HG02571 (cell line): Measurements from ENCODE around the gene RGL3.
"Not testable (repeated sequence)": the region's sequence is repeated elsewhere in the genome, so short reads cannot be mapped to it uniquely, and the experiment has no call there.

Experiments
- ATAC-seq: cut with Tn5 transposase; IDR thresholded peaks from one replicate; pipeline ENCODE4 v1.9.1; 2021; ENCODE audit warnings: mild to moderate bottlenecking, moderate library complexity; ENCODE audit not compliant: unreplicated experiment

RGL3 gene

GRCh38 chr19:11418549-11419506, at the start of gene RGL3:
Gene RGL3 (minus strand): TSS chr19:11419314. CDS start chr19:11419278, 36 bp downstream.
- ATAC-seq, result no peak

GRCh38 chr19:11468266-11468845, 49.2 kb upstream of the RGL3 start:
- not testable (repeated sequence) for ATAC-seq

GRCh38 chr19:11465600-11465999, 46.5 kb upstream of the RGL3 start:
- no peak for ATAC-seq

GRCh38 chr19:11464333-11465265, 45.5 kb upstream of the RGL3 start:
- no peak for ATAC-seq

GRCh38 chr19:11463391-11463790, 44.3 kb upstream of the RGL3 start:
- ATAC-seq, result no peak

- no peak for ATAC-seq
These were observed 42.3 kb upstream of the RGL3 start for GRCh38 chr19:11461453-11461852.

- no peak for ATAC-seq
These were observed 41.1 kb upstream of the RGL3 start for GRCh38 chr19:11460207-11460606.

- ATAC-seq, result not testable (repeated sequence)
These were observed 39.8 kb upstream of the RGL3 start for GRCh38 chr19:11458912-11459311.

GRCh38 chr19:11458236-11458900, 39.3 kb upstream of the RGL3 start:
- ATAC-seq, result no peak

- ATAC-seq, result no peak
These were observed 38.7 kb upstream of the RGL3 start for GRCh38 chr19:11457831-11458230.

- no peak for ATAC-seq
These were observed 38.0 kb upstream of the RGL3 start for GRCh38 chr19:11457115-11457514.

- no peak for ATAC-seq
These were observed 37.5 kb upstream of the RGL3 start for GRCh38 chr19:11456659-11457058.

- not testable (repeated sequence) for ATAC-seq
These were observed 36.1 kb upstream of the RGL3 start for GRCh38 chr19:11455233-11455554.

- no peak for ATAC-seq
These were observed 34.6 kb upstream of the RGL3 start for GRCh38 chr19:11453468-11454341.

- no peak for ATAC-seq
These were observed 33.7 kb upstream of the RGL3 start for GRCh38 chr19:11452620-11453310.

- no peak for ATAC-seq
These were observed 32.9 kb upstream of the RGL3 start for GRCh38 chr19:11451871-11452619.

- no peak for ATAC-seq
These were observed 32.3 kb upstream of the RGL3 start for GRCh38 chr19:11451327-11451870.
